ENCODE results near the gene CREB3L2.
A peak's percentile ranks its signal among the peaks of the same experiment; 100 is the strongest.

Gene CREB3L2

GRCh38 chr7:137846827-137847567 lies 154.9 kb downstream of the CREB3L2 start, which contains the start of gene DGKI:
TSS of gene DGKI (minus strand) at chr7:137846974.
- no peak for DNase-seq (ENCODE audit: low read depth)
- H3K4me3 ChIP-seq (ENCODE audit: low read depth, low read length) = peak within 1 kb of the TSS; percentile 48
- in situ Hi-C loops (cut with HindIII; ENCODE audit: low sequenced_read_pairs) = no loop called here
- TF ChIP-seq CTCF (IDR thresholded peaks at IDR 0.05; ENCODE audit: low read depth, low read length, missing control alignments) = no peak

GRCh38 chr7:137846549-137846826 lies 155.4 kb downstream of the CREB3L2 start:
- H3K4me3 ChIP-seq (ENCODE audit: low read depth, low read length) = peak overlapping the region; percentile 48
- DNase-seq (ENCODE audit: low read depth) = no peak
- TF ChIP-seq CTCF (IDR thresholded peaks at IDR 0.05; ENCODE audit: low read depth, low read length, missing control alignments) = no peak
- in situ Hi-C loops (cut with HindIII; ENCODE audit: low sequenced_read_pairs) = no loop called here

GRCh38 chr7:137844677-137845425 lies 157.0 kb downstream of the CREB3L2 start:
- in situ Hi-C loops (cut with HindIII; ENCODE audit: low sequenced_read_pairs) = no loop called here
- no peak for DNase-seq (ENCODE audit: low read depth)
- no peak overlapping the region for H3K4me3 ChIP-seq (ENCODE audit: low read depth, low read length)
- no peak for TF ChIP-seq CTCF (IDR thresholded peaks at IDR 0.05; ENCODE audit: low read depth, low read length, missing control alignments)

GRCh38 chr7:137839903-137840779 lies 161.7 kb downstream of the CREB3L2 start:
- H3K4me3 ChIP-seq (ENCODE audit: low read depth, low read length) = no peak overlapping the region
- no peak for DNase-seq (ENCODE audit: low read depth)
- no peak for TF ChIP-seq CTCF (IDR thresholded peaks at IDR 0.05; ENCODE audit: low read depth, low read length, missing control alignments)
- in situ Hi-C loops (cut with HindIII; ENCODE audit: low sequenced_read_pairs) = no loop called here

GRCh38 chr7:137838706-137839315 lies 163.1 kb downstream of the CREB3L2 start:
- DNase-seq (ENCODE audit: low read depth) = no peak
- TF ChIP-seq CTCF (IDR thresholded peaks at IDR 0.05; ENCODE audit: low read depth, low read length, missing control alignments) = no peak
- H3K4me3 ChIP-seq (ENCODE audit: low read depth, low read length) = no peak overlapping the region
- in situ Hi-C loops (cut with HindIII; ENCODE audit: low sequenced_read_pairs) = no loop called here

- no peak overlapping the region for H3K4me3 ChIP-seq (ENCODE audit: low read depth, low read length)
- DNase-seq (ENCODE audit: low read depth) = no peak
- TF ChIP-seq CTCF (IDR thresholded peaks at IDR 0.05; ENCODE audit: low read depth, low read length, missing control alignments) = no peak
- in situ Hi-C loops (cut with HindIII; ENCODE audit: low sequenced_read_pairs) = no loop called here
Observed at GRCh38 chr7:137836541-137836940, 165.3 kb downstream of the CREB3L2 start.
